ENCODE data around the gene TM9SF3. TPM values are rescaled to one million over a fixed set of nuclear protein-coding genes. Genes with fewer than 3 reads are reported as not detected.

The TM9SF3 gene
- total RNA-seq, 3 donors from 2014 or later: 95.7 to 118 (median 116) TPM

GRCh38 chr10:96588616-96589419, 2.0 kb upstream of the TM9SF3 start:
- H3K4me3 ChIP-seq: no peak overlapping the region
- no peaks in the 10 kb centered on the region for H3K9me3 ChIP-seq
- no peaks in the 10 kb centered on the region for H3K36me3 ChIP-seq
- TF ChIP-seq, protein P1, sequence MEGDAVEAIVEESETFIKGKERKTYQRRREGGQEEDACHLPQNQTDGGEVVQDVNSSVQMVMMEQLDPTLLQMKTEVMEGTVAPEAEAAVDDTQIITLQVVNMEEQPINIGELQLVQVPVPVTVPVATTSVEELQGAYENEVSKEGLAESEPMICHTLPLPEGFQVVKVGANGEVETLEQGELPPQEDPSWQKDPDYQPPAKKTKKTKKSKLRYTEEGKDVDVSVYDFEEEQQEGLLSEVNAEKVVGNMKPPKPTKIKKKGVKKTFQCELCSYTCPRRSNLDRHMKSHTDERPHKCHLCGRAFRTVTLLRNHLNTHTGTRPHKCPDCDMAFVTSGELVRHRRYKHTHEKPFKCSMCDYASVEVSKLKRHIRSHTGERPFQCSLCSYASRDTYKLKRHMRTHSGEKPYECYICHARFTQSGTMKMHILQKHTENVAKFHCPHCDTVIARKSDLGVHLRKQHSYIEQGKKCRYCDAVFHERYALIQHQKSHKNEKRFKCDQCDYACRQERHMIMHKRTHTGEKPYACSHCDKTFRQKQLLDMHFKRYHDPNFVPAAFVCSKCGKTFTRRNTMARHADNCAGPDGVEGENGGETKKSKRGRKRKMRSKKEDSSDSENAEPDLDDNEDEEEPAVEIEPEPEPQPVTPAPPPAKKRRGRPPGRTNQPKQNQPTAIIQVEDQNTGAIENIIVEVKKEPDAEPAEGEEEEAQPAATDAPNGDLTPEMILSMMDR (IDR thresholded peaks at IDR 0.05): no peak
- TF ChIP-seq POLR2A (IDR thresholded peaks at IDR 0.05) (no peak), POLR2AphosphoS5 (IDR thresholded peaks at IDR 0.05) (no peak)
- H3K4me1 ChIP-seq: peaks cover 0 to 8% of the 10 kb centered on the region in 2 donors
- intact Hi-C loops (cut with DNase I; ENCODE audit: low total_unique reads): loop anchor here (5.0 kb wide), 2 partner anchors 307 to 1128 kb away; no protein-coding TSS in a partner anchor
- H3K27ac ChIP-seq: no peak overlapping the region
- DNase-seq (ENCODE audit: low spot score in 2 of 2): no peak
- no peaks in the 10 kb centered on the region for H3K27me3 ChIP-seq

DNA sequence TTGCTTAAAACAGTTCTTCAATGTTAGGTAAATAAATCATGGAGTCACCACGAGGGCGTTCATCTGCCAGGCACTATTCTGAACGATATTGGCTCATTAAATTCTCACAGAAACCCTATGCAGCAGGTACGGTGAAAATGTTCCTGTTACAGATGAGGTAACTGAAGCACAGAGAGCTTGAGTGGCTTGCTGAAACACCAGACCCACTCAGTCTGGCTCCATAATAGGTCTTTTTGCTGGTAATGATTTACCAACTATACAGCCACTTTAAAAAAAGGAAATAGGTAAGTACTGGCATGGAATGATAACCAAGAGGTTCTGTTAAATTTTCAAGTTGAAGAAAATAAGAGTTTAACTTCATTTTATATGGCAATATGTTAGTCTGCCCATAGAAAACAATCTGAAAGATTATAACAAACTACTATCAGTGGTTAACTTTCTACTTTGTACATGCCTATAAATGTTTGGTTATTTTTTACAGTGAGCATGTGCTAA, 1.3 kb upstream of the TM9SF3 start:
- no peak for TF ChIP-seq POLR2AphosphoS5 (IDR thresholded peaks at IDR 0.05)
- TF ChIP-seq, protein P1 (IDR thresholded peaks at IDR 0.05): no peak
- H3K36me3 ChIP-seq: no peaks in the 10 kb centered on the region
- peak overlapping the region; percentile 91 to 98 (median 94) for H3K4me3 ChIP-seq
- peaks cover 0 to 8% of the 10 kb centered on the region in 2 donors for H3K4me1 ChIP-seq
- H3K9me3 ChIP-seq: no peaks in the 10 kb centered on the region
- H3K27me3 ChIP-seq: no peaks in the 10 kb centered on the region
- H3K27ac ChIP-seq: peak overlapping the region; percentile 99 to 100
- DNase-seq (ENCODE audit: low spot score in 2 of 2): no peak
- intact Hi-C loops (cut with DNase I; ENCODE audit: low total_unique reads): loop anchor here (5.0 kb wide), 2 partner anchors 306 to 1129 kb away; no protein-coding TSS in a partner anchor

DNA sequence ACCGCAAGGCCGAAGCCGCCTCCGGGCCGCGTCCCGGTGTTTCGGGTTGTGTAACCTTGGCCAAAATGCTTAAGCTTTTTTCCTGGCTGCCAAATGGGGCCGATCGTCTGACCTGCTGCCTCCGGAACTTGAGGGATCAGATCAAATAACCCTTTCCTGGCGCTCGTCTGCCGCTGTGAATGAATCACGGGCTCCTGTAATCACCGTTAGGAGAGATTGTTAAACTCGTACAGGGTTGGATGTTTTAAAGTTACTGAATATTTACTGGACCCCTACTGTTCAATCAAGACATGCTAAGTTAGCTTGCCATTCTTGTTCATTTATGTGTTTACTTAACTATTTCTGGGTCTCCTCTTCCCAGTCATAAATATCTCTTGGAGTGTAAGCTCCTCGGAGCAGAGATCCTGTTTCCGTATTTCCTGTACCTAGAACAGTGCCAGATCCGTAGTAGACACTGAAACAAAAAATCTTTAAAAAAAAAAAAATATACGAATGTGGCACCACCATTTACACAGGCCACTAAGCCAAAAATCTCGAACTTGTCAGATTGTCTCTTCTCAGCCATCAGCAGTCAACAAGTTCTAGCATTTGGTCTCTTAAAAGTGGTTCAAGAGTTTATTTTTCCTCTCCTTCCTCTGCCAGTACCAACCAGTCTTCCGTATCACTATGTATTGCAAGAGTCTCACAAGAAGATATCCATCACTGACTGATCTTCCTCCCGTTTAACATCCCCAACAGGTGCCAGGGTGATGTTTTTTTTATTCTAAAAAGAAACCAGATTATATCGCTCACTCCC, 650 bp upstream of the TM9SF3 start:
- intact Hi-C loops (cut with DNase I; ENCODE audit: low total_unique reads): loop anchor here (5.0 kb wide), 2 partner anchors 305 to 1130 kb away; no protein-coding TSS in a partner anchor
- no peaks in the 10 kb centered on the region for H3K9me3 ChIP-seq
- no peaks in the 10 kb centered on the region for H3K36me3 ChIP-seq
- H3K27ac ChIP-seq: peak overlapping the region; percentile 99 to 100
- peaks cover 0 to 8% of the 10 kb centered on the region in 2 donors for H3K4me1 ChIP-seq
- H3K4me3 ChIP-seq: peak overlapping the region; percentile 91 to 98 (median 94)
- H3K27me3 ChIP-seq: no peaks in the 10 kb centered on the region
- TF ChIP-seq, protein P1 (IDR thresholded peaks at IDR 0.05): no peak
- TF ChIP-seq POLR2A (IDR thresholded peaks at IDR 0.05): no peak
- peak in 2 of 3 donors; percentile 50 to 53 for TF ChIP-seq POLR2AphosphoS5 (IDR thresholded peaks at IDR 0.05)
- DNase-seq (ENCODE audit: low spot score in 2 of 2): no peak

DNA sequence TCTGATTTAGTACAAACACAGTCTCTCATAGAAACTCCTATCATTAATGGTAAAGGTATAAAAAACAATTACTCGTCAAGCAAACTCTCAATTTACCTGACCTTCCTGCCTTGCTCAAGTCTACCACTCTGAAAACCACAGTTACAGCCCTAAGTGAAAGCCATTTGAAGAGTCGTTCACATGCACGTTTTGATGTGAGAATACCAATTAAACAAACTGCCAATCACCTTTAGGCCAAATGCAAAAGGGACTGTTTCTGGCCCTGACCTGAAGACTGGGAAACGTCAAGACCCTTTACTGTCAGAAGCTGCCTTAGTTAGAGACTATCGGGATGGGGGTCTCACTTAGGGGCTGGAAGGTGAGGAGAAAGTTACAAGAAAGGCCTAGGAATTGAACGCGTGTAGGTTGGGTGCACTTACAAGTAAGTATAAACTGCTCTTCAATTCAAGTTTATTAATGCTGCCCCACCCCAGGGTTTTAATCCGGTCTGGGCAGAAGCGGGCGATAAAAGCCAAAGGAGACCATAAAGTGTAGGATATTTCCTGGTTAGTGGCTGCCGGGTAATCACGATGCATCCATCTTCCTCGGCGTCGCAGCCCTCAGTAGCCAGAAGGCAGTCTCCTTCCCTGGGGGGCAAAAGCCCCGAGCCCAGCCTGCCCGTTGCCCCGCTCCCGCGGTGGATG, 935 bp downstream of the TM9SF3 start:
- no peak for DNase-seq (ENCODE audit: low spot score in 2 of 2)
- TF ChIP-seq, protein P1 (IDR thresholded peaks at IDR 0.05): no peak
- TF ChIP-seq POLR2A (IDR thresholded peaks at IDR 0.05) (no peak), POLR2AphosphoS5 (IDR thresholded peaks at IDR 0.05) (no peak)
- H3K36me3 ChIP-seq: no peaks in the 10 kb centered on the region
- no peaks in the 10 kb centered on the region for H3K9me3 ChIP-seq
- H3K27ac ChIP-seq: peak overlapping the region; percentile 99 to 100
- H3K27me3 ChIP-seq: no peaks in the 10 kb centered on the region
- peak overlapping the region; percentile 91 to 98 (median 94) for H3K4me3 ChIP-seq
- H3K4me1 ChIP-seq: peaks cover 0 to 8% of the 10 kb centered on the region in 2 donors
- intact Hi-C loops (cut with DNase I; ENCODE audit: low total_unique reads): loop anchor here (5.0 kb wide), 2 partner anchors 304 to 1131 kb away; no protein-coding TSS in a partner anchor

Data from breast epithelium (tissue), 4 donors.